HG03175 (cell line): ENCODE measurements around the gene TCFL5.

Source experiments
- ATAC-seq: cut with Tn5 transposase; IDR thresholded peaks from one replicate; pipeline ENCODE4 v1.9.1; 2021; ENCODE audit warnings: mild to moderate bottlenecking, moderate library complexity; ENCODE audit not compliant: unreplicated experiment

The TCFL5 gene

DNA sequence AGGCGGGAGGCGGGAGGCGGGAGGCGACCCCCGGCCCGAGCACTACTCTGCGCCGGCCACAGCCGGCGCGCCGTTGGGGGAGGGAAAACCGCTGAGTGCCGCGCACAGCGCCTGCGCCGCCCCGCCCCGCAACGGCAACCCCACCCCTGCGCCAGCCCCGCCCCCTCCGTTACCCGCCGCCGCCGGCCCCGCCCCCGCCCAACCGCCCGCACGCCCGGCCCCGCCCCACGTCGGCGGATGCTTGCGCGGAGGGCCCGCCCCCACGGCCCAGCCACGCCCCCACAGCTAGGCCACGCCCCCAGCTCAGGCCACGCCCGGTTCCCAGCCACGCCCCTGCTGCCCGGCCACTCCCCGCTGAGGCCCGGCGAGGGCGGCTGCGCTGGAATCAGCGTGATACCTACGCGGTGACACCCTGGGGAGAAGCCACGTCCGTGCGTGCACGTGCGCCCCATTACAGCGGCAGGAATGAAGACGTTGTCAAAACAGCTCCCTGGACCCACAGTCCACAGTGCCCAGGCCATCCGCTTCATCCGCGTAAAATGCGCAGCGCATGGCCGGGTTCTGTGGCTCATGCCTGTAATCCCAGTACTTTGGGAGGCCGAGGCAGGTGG is at the start of gene TCFL5:
Gene TCFL5 (minus strand): TSS at position 97 of the 611 bp plus-strand sequence. CDS start 152 bp downstream, outside the sequence.
- ATAC-seq: peak; percentile 81

DNA sequence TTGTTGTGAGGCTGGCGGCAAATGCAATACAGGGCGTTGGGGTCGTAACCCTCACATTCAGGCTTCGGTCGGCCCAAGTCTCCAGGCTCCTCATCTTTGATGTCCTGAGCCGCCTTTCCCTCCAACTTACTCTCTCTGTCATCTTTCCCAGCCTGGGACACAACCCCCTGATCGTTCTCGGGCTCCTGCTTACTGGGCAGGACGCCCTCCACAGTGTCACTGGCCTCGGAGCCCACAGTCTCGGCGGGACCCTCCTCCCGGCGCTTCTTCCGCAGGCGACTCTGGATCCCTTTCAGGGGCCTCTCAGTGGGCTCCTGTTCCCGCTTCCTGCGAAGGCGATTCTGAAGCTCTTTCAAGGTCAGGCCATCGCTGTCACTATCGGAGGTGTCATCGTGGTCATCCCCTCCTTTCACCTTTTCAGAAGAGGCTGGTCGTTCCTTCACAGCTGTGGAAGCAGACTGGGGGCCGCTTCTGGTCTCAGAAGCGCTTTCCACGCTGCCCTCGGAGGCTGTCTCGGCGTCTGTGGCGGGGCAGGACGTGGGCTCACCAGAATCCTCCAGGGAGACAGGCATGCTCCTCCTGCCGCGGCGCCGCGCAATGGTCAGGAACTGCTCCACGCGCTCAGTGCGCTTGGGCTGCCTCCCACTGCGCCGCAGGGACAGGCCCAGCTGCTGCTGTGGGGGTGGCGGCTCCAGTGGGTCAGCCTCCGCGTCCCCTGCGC is 49.3 kb upstream of the TCFL5 start:
- ATAC-seq: no peak

DNA sequence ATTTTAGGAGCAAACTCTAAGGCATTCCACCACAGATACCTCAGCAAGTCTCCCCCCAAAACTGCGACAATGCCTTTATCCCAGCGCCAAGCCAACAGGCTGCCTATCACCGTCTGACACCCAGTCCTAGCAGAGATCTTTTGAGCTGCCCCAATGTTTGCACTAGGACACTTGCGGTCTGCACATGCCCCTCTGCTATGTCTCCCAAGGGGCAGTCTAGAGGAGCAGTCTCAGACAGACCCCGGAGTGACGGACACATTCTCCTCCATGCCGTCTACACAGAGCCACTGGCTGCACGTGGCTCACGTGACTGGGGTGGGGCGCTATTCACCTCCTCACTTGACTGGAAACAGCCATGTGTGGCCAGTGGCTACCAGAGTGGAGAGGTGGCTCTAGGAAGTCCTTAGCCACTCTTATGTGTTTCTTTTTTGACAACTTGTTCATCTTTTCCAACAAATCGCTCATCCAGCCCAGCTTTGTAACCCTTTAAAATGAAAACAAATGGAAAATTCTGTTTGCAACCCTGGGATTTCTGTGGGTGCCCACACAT is 48.7 kb upstream of the TCFL5 start:
- no peak for ATAC-seq

DNA sequence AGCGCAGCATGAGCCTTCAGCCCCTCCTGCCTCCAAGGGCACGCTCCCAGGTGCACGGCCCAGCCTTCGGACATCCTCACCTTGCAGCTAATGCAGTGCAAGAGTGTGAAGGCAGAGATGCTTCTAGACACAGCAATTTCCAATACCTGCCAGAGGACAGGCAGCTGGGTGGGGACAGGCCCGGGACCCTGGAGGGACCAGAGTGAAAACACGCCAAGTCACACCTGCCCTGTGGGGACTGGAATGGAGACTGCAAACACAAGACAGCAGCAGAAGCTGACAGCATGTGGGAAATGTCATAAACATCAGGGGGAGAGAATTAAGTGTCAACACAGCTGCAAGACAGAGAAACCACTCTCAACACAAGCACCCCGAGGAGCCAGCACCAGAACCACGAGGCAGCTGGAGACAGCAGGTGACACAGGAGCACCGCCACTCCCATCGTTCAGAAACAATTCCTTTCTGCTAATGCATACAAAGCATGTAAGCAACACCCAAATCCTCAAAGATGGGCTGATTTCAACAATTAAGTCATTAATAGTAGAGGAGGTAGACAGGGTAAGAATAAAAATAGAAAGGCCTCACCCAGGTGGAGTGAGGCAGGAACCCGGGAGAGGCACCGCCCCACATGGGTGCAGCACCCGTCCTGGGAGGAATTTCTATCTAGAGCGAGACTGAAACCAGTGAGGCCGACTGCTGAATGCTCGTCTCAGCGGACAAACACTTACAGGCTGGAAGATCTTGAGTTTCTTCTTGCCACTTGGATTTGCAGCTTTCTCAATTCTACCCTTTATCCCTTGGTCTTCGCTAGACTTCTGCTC is 47.6 kb upstream of the TCFL5 start:
- ATAC-seq: no peak

DNA sequence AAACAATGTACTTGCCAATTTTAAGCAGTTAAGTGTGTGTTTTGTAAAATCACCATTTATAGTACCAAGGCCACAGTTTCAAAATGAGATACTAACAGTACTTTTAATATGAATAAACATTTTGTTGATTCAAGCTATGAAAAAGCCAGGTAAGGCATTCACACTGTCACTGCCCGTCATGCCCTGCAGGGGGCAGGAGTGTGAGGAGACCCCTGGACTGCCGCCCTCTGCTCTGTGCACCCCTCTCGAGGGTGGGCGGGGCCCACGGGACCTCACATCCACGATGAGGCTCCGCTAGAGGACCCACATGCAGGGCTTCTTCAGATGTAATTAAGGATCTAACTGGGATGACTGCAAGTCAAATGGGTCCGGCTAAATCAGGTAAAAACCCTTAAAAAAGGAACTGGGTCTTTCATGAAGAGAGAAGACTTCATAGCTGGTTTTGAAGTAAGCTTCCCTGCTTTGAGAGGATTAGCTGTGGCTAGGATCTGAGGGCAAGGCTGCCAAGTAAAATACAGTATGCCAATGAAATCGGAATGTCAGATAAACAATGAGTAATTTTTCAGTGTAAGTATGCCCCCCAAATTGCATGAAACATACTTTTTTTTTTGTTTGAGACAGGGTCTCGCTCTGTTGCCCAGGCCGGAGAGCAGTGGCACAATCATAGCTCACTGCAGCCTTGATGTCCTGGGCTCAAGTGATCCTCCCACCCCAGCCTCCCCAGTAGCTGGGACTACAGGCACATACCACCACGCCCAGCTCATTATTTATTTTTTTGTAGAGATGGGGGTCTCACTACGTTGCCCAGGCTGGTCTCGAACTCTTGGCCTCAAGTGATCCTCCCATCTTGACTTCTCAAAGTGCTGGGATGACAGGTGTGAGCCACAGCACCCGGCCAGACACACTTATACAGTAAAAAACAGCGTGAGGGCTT is 46.0 kb upstream of the TCFL5 start:
- no peak for ATAC-seq

DNA sequence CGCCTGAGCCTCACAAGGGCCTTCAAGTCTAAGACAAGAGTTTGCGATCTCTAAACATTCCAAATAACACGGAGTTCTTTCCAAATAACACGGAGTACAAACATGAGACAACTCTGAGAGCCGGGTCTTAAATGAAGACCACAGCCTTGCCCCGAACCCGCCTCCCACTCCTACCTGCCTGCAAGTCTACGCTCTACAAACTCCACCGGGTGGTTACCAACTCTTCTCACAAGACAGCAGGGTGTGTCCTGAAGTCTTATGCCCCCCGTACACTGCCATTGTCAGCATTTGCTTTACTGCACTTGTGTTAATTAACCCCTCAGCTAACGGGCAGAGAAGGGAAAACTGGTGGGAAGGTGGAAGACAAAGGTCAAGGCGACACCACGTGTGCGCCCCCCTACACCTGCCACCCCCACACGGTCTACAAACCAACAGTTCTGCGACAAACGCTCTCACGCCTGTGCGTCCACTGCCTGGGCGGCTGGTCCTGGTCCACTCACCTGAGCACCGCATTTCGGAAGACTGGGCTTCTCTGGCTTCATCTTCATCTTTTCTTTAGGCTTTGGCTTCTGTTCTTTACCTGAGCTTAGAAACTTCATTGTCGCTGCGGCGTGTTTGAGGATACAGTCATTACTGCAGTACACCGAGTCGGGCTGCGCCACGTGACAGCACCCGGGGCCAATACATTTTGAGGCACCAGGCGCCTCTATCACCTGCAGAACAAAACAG is 45.2 kb upstream of the TCFL5 start:
- ATAC-seq: no peak

DNA sequence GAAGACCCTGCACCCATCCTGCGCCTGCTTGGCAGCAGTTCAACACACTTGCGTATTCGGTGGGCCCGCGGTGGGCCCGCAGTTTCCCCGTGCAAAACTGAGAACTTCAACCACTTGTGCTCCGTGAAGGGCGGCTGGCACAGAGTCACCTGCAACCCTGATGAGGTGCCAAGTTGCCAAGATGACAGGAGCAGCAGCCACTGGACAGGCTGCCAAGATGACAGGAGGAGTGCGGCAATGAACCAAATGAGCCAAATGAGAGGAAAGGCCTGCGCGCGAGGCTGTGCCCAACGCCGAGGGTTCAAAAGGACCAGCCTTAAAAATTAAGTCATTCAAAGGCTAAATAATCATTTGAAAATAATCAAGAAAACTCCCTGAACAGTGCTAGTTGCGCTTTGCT is 44.6 kb upstream of the TCFL5 start:
- ATAC-seq: no peak

DNA sequence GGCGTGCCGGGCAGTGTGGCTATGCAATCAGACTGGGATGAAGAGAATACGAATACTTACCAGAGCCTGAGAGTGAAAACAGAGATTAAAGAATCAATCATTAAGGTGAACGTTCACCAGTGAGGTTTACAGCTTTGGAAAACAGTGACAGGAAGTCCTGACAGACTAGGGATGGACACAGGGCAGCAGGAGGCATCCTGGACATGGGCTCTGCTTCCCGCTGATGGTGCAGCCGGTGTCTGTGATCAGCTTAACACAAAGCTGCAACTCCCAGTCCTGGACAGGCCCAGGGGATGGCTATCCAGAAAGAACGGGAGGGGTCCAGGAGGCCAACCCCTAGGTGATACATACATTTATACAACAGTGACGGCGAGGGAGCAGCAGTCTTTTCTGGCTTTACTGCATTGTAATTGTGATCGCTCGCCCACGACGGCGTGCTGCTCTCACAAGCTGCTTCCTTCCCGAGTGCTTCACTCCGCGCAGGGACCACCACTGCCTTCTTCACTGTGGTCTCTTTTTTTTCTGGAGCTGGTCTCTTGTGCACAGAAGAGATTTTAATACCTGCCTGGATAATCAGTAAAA is 44.0 kb upstream of the TCFL5 start:
- no peak for ATAC-seq

DNA sequence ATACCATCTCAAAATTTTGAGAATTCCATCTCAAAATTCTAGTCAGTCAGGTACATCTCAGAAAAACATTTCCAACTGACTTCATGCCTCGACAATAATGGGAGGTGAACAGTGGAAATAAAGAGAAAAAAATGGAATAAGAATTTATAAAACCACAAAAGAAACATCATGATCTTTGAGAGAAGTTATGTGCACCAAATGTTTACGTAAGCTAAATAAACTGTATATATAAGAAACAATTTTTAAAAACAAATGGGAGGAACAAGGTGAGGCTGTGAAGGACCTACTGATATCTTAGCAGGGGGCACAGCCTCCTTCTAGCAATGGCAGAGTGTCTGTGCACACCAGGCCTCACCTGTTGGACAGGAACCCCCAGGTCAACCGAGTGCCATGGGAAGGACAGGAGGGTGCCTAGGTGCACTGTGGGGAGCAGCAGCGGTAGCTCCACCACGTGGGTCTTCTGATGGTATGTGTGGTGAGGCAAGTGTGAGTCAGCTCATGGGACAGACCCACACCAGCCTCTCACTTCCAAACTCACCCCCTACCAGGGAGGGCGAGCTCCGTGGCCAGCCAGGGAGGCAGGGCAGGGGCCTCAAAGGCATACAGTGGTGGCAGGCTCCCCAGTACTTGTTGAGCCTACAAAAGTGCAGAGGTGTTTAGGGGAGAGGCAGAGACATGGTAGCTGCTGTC is 41.4 kb upstream of the TCFL5 start:
- no peak for ATAC-seq

DNA sequence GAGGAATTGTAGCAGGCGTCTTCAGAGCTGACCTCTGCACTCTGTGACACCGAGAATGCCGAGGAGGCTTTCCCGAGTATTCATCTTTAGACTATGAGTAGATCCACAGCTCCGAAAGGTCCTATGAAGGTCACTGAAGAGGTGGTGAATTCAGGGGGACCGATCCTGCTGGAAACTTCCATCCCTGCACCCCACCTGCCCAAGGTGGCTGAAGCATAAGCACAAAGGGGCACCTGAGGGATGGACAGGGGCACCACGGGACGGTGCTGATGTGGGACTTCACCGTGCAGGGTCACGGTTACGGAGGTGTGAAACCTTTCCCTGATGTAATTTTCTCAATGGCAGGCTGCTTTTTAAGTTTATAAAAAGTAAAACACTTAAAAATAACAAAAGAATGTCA is 40.3 kb upstream of the TCFL5 start:
- no peak for ATAC-seq

DNA sequence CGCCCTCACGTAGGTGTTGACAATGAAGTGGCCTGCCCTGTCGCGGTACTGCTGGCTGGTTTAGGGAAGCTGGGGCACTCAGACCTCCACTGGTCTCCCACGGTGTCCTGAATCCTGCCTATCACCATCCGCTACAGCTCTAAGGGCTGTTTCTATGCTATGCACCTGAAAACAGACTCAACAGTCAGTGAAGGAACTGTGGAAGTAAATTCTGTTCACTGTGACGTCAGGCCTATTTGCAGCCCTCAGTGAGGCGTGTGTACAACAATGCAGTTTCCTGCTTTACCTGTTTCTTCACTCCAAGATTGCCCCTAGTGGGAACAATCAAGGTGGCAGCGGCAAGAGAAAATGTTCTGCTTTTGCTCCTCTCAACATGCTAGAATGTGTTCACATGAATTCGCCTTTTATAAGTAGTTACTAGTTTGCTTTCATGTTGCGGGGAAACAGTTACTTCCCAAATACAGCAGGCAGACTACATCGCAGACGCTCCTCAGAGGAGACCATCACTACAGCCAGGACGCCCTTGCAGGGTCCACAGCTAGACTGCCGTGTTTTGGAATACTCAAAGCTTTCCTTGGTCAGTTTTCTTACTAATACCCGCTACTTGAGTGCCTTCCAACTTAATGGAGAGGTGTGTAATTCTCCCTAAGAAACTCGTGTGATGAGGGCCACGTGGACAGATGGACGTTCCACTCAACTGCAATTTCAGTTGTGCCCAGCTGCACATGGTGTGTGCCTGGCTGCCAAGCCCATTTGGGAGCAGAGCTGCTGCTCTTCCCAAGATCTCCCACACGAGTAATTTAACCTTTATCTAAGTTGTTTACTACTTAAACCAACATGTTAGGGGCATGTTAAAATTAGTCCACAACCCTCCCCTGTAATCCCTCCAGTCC is 39.3 kb upstream of the TCFL5 start:
- ATAC-seq: peak; percentile 8

DNA sequence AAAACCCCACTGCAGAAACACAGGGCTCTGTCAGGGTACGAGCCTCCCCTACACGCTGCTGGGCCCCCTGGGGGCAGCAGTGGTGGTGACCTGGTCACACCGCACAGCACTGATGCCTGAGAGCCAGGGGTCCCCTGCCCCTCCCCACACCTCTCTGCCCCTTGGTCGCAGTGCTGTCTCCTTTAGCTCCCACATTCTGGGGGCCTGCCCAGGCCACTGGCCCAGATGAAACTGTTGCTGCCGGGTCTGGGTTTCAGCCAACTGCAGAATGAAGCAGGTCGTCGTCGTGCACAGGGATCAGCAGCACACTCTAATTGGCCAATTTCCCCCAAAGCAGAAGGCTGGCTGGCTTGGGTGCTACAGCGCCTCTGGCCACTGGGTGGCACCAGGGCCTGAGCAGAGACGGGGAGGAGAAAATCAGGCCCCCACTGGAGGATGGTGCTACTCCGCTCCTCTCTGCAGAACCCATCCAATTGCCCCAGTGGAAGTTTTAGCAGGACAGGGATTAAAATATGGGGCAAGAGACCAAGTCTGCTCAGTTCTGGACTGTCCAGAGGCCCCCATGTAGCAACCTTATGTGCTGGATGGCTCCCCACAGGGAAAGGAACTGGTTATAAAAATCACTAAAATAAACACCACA is 38.5 kb upstream of the TCFL5 start:
- peak; percentile 78 for ATAC-seq

DNA sequence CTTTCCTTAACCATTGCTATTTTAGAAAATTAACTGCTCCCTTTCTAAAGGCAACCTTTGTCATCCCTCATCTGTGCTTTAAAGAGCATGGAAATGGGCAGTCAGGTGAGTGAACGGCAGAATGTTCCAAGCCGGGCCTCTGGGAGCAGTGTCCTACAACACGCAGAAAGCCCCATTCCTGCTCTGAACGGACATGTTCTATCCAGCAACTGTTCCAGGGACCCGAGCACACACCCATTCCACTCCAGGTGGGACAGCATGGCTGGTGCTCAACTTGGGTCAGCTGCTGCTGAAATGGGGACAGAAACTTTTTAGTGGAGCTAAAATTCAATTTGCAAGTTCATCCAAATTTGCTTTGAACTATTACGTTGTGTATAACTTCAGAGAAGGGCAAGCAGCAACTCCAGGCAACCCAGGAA is 38.0 kb upstream of the TCFL5 start:
- no peak for ATAC-seq

DNA sequence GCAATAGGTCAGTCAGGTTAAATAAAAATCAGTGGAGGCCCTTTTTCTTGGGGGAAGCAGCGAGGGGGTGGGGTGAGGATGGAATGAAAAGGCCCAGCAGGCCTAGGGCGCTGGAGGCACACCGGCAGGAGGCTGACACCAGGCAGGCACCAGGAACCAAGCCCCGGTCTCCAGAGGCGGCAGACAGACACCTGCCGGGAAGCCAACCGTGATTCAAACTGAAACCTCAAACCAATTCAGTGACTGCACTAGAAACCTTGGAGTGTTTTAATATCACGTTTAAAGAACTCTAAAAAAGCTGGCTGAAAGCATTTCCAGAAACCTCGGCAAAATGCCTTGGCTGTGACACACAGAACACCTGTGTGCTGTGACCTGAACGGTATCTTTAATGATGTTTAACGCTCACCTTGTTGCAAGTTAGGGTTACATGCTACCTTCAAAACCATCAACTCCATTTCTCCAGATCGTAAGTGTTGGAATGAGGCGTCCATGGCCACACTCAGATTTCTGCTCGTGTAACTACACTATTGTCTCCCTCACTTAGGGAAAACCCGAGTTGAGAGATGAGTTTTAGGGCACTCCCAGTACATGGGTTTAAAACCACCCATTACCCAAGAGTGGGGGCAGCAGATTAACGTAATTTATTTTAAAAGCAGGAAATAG is 37.5 kb upstream of the TCFL5 start:
- peak; percentile 38 for ATAC-seq

DNA sequence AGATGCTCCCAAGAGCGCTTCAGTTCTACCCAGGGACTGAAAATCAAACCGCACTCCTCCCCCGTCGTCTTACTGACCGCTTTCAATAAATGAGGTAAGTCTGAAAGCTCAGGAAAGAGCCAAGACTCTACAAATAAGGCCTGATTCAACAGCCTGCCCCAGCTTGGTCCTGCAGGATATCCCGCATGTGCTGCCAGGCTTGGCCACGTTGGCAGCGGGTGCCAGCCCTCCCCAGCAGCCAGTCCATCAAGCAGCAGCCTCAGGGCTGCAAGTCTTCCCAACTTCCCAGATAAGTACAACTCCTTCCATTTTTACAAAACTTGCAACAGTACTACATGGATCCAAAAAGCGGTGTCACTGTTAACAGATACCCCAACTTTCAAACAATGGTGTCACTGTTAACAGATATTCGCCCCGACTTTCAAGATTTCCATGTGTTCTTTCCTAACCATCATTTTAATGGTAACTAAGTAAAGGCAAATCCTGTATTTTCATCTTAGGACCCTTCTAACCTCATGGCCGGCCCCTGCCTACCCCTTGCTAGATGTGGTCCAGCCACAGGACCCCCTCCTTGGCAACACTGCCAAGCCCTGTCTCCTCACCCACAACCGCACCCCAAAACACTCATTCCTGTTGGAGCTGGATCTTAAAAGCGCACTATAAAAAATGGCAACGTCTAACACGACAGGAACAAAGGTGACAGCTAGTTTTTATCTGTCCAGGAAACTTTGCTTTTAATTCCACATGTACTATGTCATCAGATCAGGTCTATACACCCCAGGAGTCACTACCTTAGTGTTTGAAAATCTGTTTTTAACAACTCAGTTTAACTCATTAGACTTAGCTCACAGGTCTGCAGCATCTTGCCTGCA is 36.7 kb upstream of the TCFL5 start:
- ATAC-seq: no peak

DNA sequence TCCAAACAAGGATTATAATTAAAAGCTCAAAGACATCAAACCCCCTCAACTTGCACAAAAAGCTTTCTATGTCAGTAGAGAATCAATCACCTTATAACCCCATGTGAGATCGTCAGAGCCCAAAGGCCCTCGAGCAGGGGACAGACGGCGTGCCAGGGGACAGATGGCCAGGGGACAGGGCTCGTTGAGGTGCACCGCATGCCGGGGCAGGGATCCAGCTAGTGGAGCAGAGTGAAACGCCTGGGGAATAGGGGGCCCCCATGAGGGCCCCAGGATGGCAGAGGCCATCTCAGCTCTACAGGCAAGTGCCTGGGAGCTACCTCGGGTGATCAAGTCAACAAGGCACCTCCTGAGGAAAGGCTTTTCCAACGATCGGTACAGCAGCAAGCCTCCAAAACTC is 36.0 kb upstream of the TCFL5 start:
- ATAC-seq: no peak
